Erythroblast (primary cell): Measurements from ENCODE around the gene SH3BGRL3.

Source experiments
- GATA1 ChIP-seq: IDR thresholded peaks from 2 replicates; pipeline ENCODE4 v1.6.1; 2011; ENCODE audit warnings: low read depth, mild to moderate bottlenecking, control low read depth, low read length, moderate library complexity
- POLR2A ChIP-seq: IDR thresholded peaks from 2 replicates; pipeline ENCODE4 v1.6.1; 2011; ENCODE audit warnings: mild to moderate bottlenecking, low read length

GRCh38 chr1:26279456-26280332 is at the start of gene SH3BGRL3:
- peak; percentile 90 for TF ChIP-seq POLR2A
- no peak for TF ChIP-seq GATA1
